Body of pancreas (tissue), 4 donors: ENCODE data around the gene UBE2E1. TPM values are rescaled to one million over a fixed set of nuclear protein-coding genes. Genes with fewer than 3 reads are reported as not detected.

Experiments
- ATAC-seq: fragments of 150-250 bp; one replicate; pipeline ENCODE4 v1.9.1; 2016
- DNase-seq, 4 donors: peaks; one replicate each; pipeline ENCODE4 v3.0.0-alpha.2; 2019
- H3K27ac ChIP-seq, 4 donors: fragments of 200-600 bp; sonication (generic); 1 replicate in 3 of 4; 2 replicates in 1 of 4; pipeline versions ENCODE4 v1.5.1 to v1.6.1; 2016 to 2019; ENCODE audit warnings: mild to moderate bottlenecking in 1 of 4, mixed read lengths in 1 of 4, moderate library complexity in 1 of 4
- H3K27me3 ChIP-seq, 2 donors: fragments of 200-600 bp; sonication (generic); one replicate each; pipeline ENCODE4 v1.6.0; 2016; ENCODE audit warnings: mild to moderate bottlenecking in 1 of 2
- H3K36me3 ChIP-seq, 2 donors: fragments of 200-600 bp; sonication (generic); replicated peaks in 1 of 2; 2 replicates each; pipeline ENCODE4 v1.5.1; 2016; ENCODE audit warnings: low read depth in 2 of 2; ENCODE audit not compliant: insufficient read depth in 1 of 2
- H3K4me1 ChIP-seq: fragments of 200-600 bp; sonication (generic); one replicate; pipeline ENCODE4 v1.6.0; 2016
- H3K4me3 ChIP-seq, 2 donors: fragments of 200-600 bp; sonication (generic); 1 replicate in 1 of 2; 2 replicates in 1 of 2; pipeline ENCODE4 v1.5.1; 2016 to 2019
- H3K9me3 ChIP-seq, 3 donors: fragments of 200-600 bp; sonication (generic); 1 replicate in 2 of 3; 2 replicates in 1 of 3; pipeline ENCODE4 v1.5.1; 2016
- CTCF ChIP-seq, 7 experiments: fragments of 450-650 bp in 4 of 7; fragments of 200-600 bp in 3 of 7; sonication (generic) in 3 of 7; IDR thresholded peaks; one replicate each; pipeline ENCODE4 v1.5.1; 2016 to 2019; ENCODE audit warnings: antibody characterized with exemption in 7 of 7
- POLR2A ChIP-seq, 3 donors: fragments of 450-650 bp; IDR thresholded peaks; one replicate each; pipeline ENCODE4 v1.6.1; 2016; ENCODE audit warnings: antibody characterized with exemption in 3 of 3, mild to moderate bottlenecking in 2 of 3
- WGBS, 2 donors: methylation state at CpG; one replicate each; pipeline ENCODE4 v1.1.5; 2017; 5-methylcytosine and 5-hydroxymethylcytosine counted together
- intact Hi-C: fragments of 100-400 bp; cut with DNase I; formaldehyde crosslinking; loops from one replicate; pipeline ENCODE4 v1.15.1; 2023
- total RNA-seq, 2 donors: library from RNA; depleted of rRNA; stranded (reverse); fragments of >200 nt; gene quantifications; one replicate each; pipeline ENCODE4 v1.1.0, GENCODE V29; 2016

Gene UBE2E1
- total RNA-seq, 2 donors from 2014 or later: 21.1 to 30.9 TPM

GRCh38 chr3:23872330-23872729 lies 66.6 kb downstream of the UBE2E1 start:
- Histone ChIP-seq H3K4me3 (no peak overlapping the region), H3K27me3 (no peaks in the 10 kb centered on the region), H3K36me3 (no peaks in the 10 kb centered on the region), H3K9me3 (no peaks in the 10 kb centered on the region), H3K27ac (no peak overlapping the region), H3K4me1 (peaks cover 13% of the 10 kb centered on the region)
- DNase-seq: no peak
- 97 to 100% methylated on average over 2 to 3 of the region's 3 CpGs for WGBS, 2 donors
- ATAC-seq: no peak
- intact Hi-C loops: no loop called here
- TF ChIP-seq POLR2A (IDR thresholded peaks at IDR 0.05) (no peak), CTCF (IDR thresholded peaks at IDR 0.05) (no peak)

GRCh38 chr3:23873941-23874340 lies 68.2 kb downstream of the UBE2E1 start:
- Histone ChIP-seq H3K27me3 (no peaks in the 10 kb centered on the region), H3K36me3 (no peaks in the 10 kb centered on the region), H3K27ac (no peak overlapping the region), H3K9me3 (no peaks in the 10 kb centered on the region), H3K4me3 (no peak overlapping the region), H3K4me1 (peaks cover 8% of the 10 kb centered on the region)
- TF ChIP-seq CTCF (IDR thresholded peaks at IDR 0.05) (no peak), POLR2A (IDR thresholded peaks at IDR 0.05) (no peak)
- intact Hi-C loops: no loop called here
- DNase-seq (no peak), ATAC-seq (no peak)
- WGBS, 2 donors: 76% methylated on average over 2 of the region's 2 CpGs

GRCh38 chr3:23874359-23875112 lies 68.8 kb downstream of the UBE2E1 start:
- no peaks in the 10 kb centered on the region for H3K36me3 ChIP-seq
- intact Hi-C loops: no loop called here
- peaks cover 8% of the 10 kb centered on the region for H3K4me1 ChIP-seq
- no peak overlapping the region for H3K27ac ChIP-seq
- no peak overlapping the region for H3K4me3 ChIP-seq
- no peaks in the 10 kb centered on the region for H3K27me3 ChIP-seq
- 66% methylated on average over 6 of the region's 6 CpGs for WGBS, 2 donors
- ATAC-seq (no peak), DNase-seq (no peak)
- TF ChIP-seq POLR2A (IDR thresholded peaks at IDR 0.05) (no peak), CTCF (IDR thresholded peaks at IDR 0.05) (no peak)
- H3K9me3 ChIP-seq: no peaks in the 10 kb centered on the region

GRCh38 chr3:23875113-23875725 lies 69.5 kb downstream of the UBE2E1 start:
- TF ChIP-seq CTCF (IDR thresholded peaks at IDR 0.05) (no peak), POLR2A (IDR thresholded peaks at IDR 0.05) (no peak)
- H3K4me1 ChIP-seq: peaks cover 8% of the 10 kb centered on the region
- H3K9me3 ChIP-seq: no peaks in the 10 kb centered on the region
- no peak overlapping the region for H3K27ac ChIP-seq
- no peak overlapping the region for H3K4me3 ChIP-seq
- no peaks in the 10 kb centered on the region for H3K27me3 ChIP-seq
- intact Hi-C loops: no loop called here
- 73 to 87% methylated on average over 4 of the region's 4 CpGs for WGBS, 2 donors
- ATAC-seq (no peak), DNase-seq (no peak)
- no peaks in the 10 kb centered on the region for H3K36me3 ChIP-seq
